ENCODE data around the gene RTN4RL1. TPM values are rescaled to one million over a fixed set of nuclear protein-coding genes. Genes with fewer than 3 reads are reported as not detected.
A peak's percentile ranks its signal among the peaks of the same experiment; 100 is the strongest.

Gene RTN4RL1
- total RNA-seq, 1 donor from 2014 or later = 0.47 TPM

- Mint-ChIP-seq H3K36me3 (ENCODE audit: low read depth) (no peaks in the 10 kb centered on the region), H3K4me1 (peaks cover 20% of the 10 kb centered on the region), H3K4me3 (no peak overlapping the region), H3K27me3 (ENCODE audit: low read depth) (no peaks in the 10 kb centered on the region), H3K9me3 (no peaks in the 10 kb centered on the region), H3K27ac (ENCODE audit: unreplicated experiment) (peak overlapping the region; percentile 31)
- no peak for TF ChIP-seq CTCF (conservative IDR thresholded peaks at IDR 0.05)
- DNase-seq (ENCODE audit: low read depth, low spot score) = no peak
Observed at GRCh38 chr17:1934901-1935300, 90.2 kb downstream of the RTN4RL1 start.

- DNase-seq (ENCODE audit: low read depth, low spot score) = no peak
- Mint-ChIP-seq H3K4me3 (no peak overlapping the region), H3K27ac (ENCODE audit: unreplicated experiment) (no peak overlapping the region), H3K36me3 (ENCODE audit: low read depth) (no peaks in the 10 kb centered on the region), H3K4me1 (peaks cover 21% of the 10 kb centered on the region), H3K27me3 (ENCODE audit: low read depth) (no peaks in the 10 kb centered on the region), H3K9me3 (no peaks in the 10 kb centered on the region)
- TF ChIP-seq CTCF (conservative IDR thresholded peaks at IDR 0.05) = no peak
Observed at GRCh38 chr17:1933875-1934715, 91.0 kb downstream of the RTN4RL1 start.

GRCh38 chr17:1931844-1932579, 93.1 kb downstream of the RTN4RL1 start:
- TF ChIP-seq CTCF (conservative IDR thresholded peaks at IDR 0.05) = no peak
- DNase-seq (ENCODE audit: low read depth, low spot score) = no peak
- Mint-ChIP-seq H3K27ac (ENCODE audit: unreplicated experiment) (no peak overlapping the region), H3K4me1 (peaks cover 21% of the 10 kb centered on the region), H3K27me3 (ENCODE audit: low read depth) (no peaks in the 10 kb centered on the region), H3K36me3 (ENCODE audit: low read depth) (no peaks in the 10 kb centered on the region), H3K4me3 (no peak overlapping the region), H3K9me3 (no peaks in the 10 kb centered on the region)

GRCh38 chr17:1930337-1930645, 94.8 kb downstream of the RTN4RL1 start:
- Mint-ChIP-seq H3K4me1 (peaks cover 18% of the 10 kb centered on the region), H3K9me3 (no peaks in the 10 kb centered on the region), H3K4me3 (no peak overlapping the region), H3K27ac (ENCODE audit: unreplicated experiment) (no peak overlapping the region), H3K36me3 (ENCODE audit: low read depth) (no peaks in the 10 kb centered on the region), H3K27me3 (ENCODE audit: low read depth) (no peaks in the 10 kb centered on the region)
- TF ChIP-seq CTCF (conservative IDR thresholded peaks at IDR 0.05) = no peak
- DNase-seq (ENCODE audit: low read depth, low spot score) = no peak

- TF ChIP-seq CTCF (conservative IDR thresholded peaks at IDR 0.05) = no peak
- H3K4me3 Mint-ChIP-seq = no peak overlapping the region
- no peak overlapping the region for H3K27ac Mint-ChIP-seq (ENCODE audit: unreplicated experiment)
- H3K4me1 Mint-ChIP-seq = peaks cover 9% of the 10 kb centered on the region
- no peaks in the 10 kb centered on the region for H3K9me3 Mint-ChIP-seq
- no peak for DNase-seq (ENCODE audit: low read depth, low spot score)
- H3K27me3 Mint-ChIP-seq (ENCODE audit: low read depth) = no peaks in the 10 kb centered on the region
- H3K36me3 Mint-ChIP-seq (ENCODE audit: low read depth) = no peaks in the 10 kb centered on the region
Observed at GRCh38 chr17:1928976-1929375, 96.2 kb downstream of the RTN4RL1 start.
